Hepatocyte (in vitro differentiated cells): ENCODE data around the gene CCDC85C.

Source experiments
- CTCF ChIP-seq: fragments of 200-600 bp; sonication (generic); IDR thresholded peaks from 2 replicates; pipeline ENCODE4 v1.5.1; 2016; ENCODE audit warnings: antibody characterized with exemption, mild to moderate bottlenecking; ENCODE audit not compliant: poor library complexity
- EZH2 ChIP-seq: fragments of 200-600 bp; sonication (generic); IDR thresholded peaks from 2 replicates; pipeline ENCODE4 v1.6.1; 2016; ENCODE audit warnings: antibody characterized with exemption, mild to moderate bottlenecking, borderline replicate concordance

- no peak for TF ChIP-seq EZH2
- TF ChIP-seq CTCF = no peak
Measured at GRCh38 chr14:99605299-99605961, 1.4 kb upstream of the CCDC85C start.
